HepG2 (cell line): Measurements from ENCODE around the gene MBOAT7. TPM values are rescaled to one million over a fixed set of nuclear protein-coding genes. Genes with fewer than 3 reads are reported as not detected.

ENCODE experiments used
- BRD4 ChIP-seq: sonication (generic); formaldehyde crosslinking; IDR thresholded peaks from 2 replicates; pipeline ENCODE4 v1.4.0; 2020; ENCODE audit warnings: missing genetic modification reagents
- IRF1 ChIP-seq: sonication (generic); formaldehyde crosslinking; IDR thresholded peaks from 2 replicates; pipeline ENCODE4 v1.4.0; 2020; ENCODE audit warnings: low read depth, mild to moderate bottlenecking, missing genetic modification reagents
- IRF9 ChIP-seq: sonication (generic); formaldehyde crosslinking; IDR thresholded peaks from 2 replicates; pipeline ENCODE4 v1.8.0; 2022; ENCODE audit warnings: missing genetic modification reagents, mild to moderate bottlenecking, borderline replicate concordance
- KLF13 ChIP-seq: sonication (generic); formaldehyde crosslinking; IDR thresholded peaks from 2 replicates; pipeline ENCODE4 v1.4.0; 2020; ENCODE audit warnings: mild to moderate bottlenecking, missing genetic modification reagents
- MBD4 ChIP-seq: IDR thresholded peaks from 2 replicates; pipeline ENCODE4 v1.6.1; 2012; ENCODE audit warnings: low read length, inconsistent platforms, borderline replicate concordance
- PRDM4 ChIP-seq: sonication (generic); formaldehyde crosslinking; IDR thresholded peaks from 2 replicates; pipeline ENCODE4 v1.9.0; 2021; ENCODE audit warnings: missing genetic modification reagents, borderline replicate concordance
- TRIM24 ChIP-seq: sonication (generic); formaldehyde crosslinking; IDR thresholded peaks from 2 replicates; pipeline ENCODE4 v1.8.0; 2022; ENCODE audit warnings: mild to moderate bottlenecking, missing genetic modification reagents
- ZBTB39 ChIP-seq: sonication (generic); formaldehyde crosslinking; IDR thresholded peaks from 2 replicates; pipeline ENCODE4 v1.5.0; 2020; ENCODE audit warnings: missing genetic modification reagents
- ZBTB7A ChIP-seq: sonication (generic); formaldehyde crosslinking; IDR thresholded peaks from 2 replicates; pipeline ENCODE4 v1.8.0; 2022; ENCODE audit warnings: mild to moderate bottlenecking, missing genetic modification reagents
- ZFP82 ChIP-seq: sonication (generic); formaldehyde crosslinking; IDR thresholded peaks from 2 replicates; pipeline ENCODE4 v1.5.1; 2020; ENCODE audit warnings: mild to moderate bottlenecking, missing genetic modification reagents, borderline replicate concordance
- ZNF10 ChIP-seq: sonication (generic); formaldehyde crosslinking; IDR thresholded peaks from 2 replicates; pipeline ENCODE4 v1.4.0; 2020; ENCODE audit warnings: mild to moderate bottlenecking, low read depth, missing genetic modification reagents, borderline replicate concordance
- ZNF124 ChIP-seq: sonication (generic); formaldehyde crosslinking; IDR thresholded peaks from 2 replicates; pipeline ENCODE4 v1.4.0; 2020; ENCODE audit warnings: missing genetic modification reagents
- ZNF260 ChIP-seq: sonication (generic); formaldehyde crosslinking; IDR thresholded peaks from 2 replicates; pipeline ENCODE4 v1.4.0; 2020; ENCODE audit warnings: missing genetic modification reagents, low read depth, mild to moderate bottlenecking, borderline replicate concordance
- ZNF296 ChIP-seq: sonication (generic); formaldehyde crosslinking; conservative IDR thresholded peaks from 2 replicates; pipeline ENCODE4 v1.5.0; 2020; ENCODE audit warnings: mild to moderate bottlenecking, missing genetic modification reagents
- ZNF34 ChIP-seq: sonication (generic); formaldehyde crosslinking; IDR thresholded peaks from 2 replicates; pipeline ENCODE4 v1.4.0; 2020; ENCODE audit warnings: mild to moderate bottlenecking, missing genetic modification reagents, borderline replicate concordance
- ZNF562 ChIP-seq: sonication (generic); formaldehyde crosslinking; IDR thresholded peaks from 2 replicates; pipeline ENCODE4 v1.8.0; 2022; ENCODE audit warnings: missing genetic modification reagents, borderline replicate concordance
- ZNF567 ChIP-seq: sonication (generic); formaldehyde crosslinking; IDR thresholded peaks from 2 replicates; pipeline ENCODE4 v1.8.1; 2023; ENCODE audit warnings: mild to moderate bottlenecking, missing genetic modification reagents, borderline replicate concordance
- ZSCAN31 ChIP-seq: sonication (generic); formaldehyde crosslinking; IDR thresholded peaks from 2 replicates; pipeline ENCODE4 v1.5.0; 2020; ENCODE audit warnings: low read depth, mild to moderate bottlenecking, missing genetic modification reagents
- polyA plus RNA-seq, 8 experiments: library from polyadenylated mRNA; depleted of rRNA in 3 of 8; stranded (reverse) in 7 of 8; unstranded in 1 of 8; fragments of >200 nt; fragmentation: Illumina TruSeq in 4 of 8; extraction: Trizol in 4 of 8; gene quantifications; 2 replicates each; pipeline versions ENCODE4 v1.2.1 to v1.2.3, GENCODE V29; 2011 to 2016; ENCODE audit warnings: low read depth in 4 of 8, missing spikeins in 1 of 8, mixed read lengths in 1 of 8; ENCODE audit not compliant: insufficient read depth in 1 of 8
- total RNA-seq, 5 experiments: library from RNA; depleted of rRNA; stranded (reverse); fragments of >200 nt; fragmentation: Illumina TruSeq; extraction: Trizol; gene quantifications; 2 replicates each; pipeline ENCODE4 v1.2.3, GENCODE V29; 2016; ENCODE audit warnings: low read depth in 1 of 5
- TF ChIP-seq, protein P1 (sequence below): sonication (generic); formaldehyde crosslinking; IDR thresholded peaks from 2 replicates; pipeline ENCODE4; 2020; ENCODE audit warnings: missing genetic modification reagents, mild to moderate bottlenecking, borderline replicate concordance

Gene MBOAT7
- total and polyA plus RNA-seq, 2 of the 13 experiments (the other 11 are each of a cell fraction or from before 2014, with no cell fraction given), result 22.2 to 25.5 TPM

DNA sequence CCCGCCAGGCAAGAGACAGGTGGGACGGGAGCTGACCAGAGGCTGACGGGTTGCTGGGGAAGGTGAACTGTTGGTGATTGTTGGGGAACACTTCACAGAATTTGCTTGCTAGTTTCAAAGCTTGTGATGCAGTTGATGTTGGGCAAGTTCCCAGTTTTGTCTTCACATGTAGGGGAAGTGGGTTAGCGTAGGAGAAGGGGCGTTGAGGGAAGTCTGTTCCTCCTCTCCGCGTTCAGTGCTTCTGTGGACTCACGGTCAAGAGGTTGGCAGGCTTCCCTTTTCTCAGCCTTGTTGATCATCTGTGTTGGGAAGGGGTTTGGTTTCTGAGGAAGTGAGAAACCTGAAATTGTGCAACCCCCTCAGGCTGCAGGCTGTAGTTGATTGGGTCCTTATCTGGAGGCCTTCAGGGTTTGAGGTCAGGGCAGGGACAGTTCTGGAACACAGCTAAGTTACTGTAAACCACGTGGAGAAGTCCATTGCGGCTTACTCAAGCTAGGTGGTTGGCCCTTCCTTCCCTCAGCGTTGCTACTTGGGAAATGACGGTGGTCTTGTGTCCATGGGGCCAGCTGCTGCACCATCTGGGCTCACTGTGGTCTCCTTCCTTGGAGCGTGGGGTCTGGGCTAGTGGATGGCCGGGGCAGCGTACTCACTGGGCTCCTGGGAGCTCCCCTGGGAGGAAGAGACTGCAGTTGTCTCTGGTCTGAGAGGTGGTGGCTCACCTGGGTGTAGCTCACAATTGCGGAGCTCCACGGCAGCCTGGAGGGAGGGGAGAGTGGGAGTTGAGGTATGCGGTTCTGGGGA is 18.8 kb upstream of the MBOAT7 start (continued):
- no peak for TF ChIP-seq ZNF296 (CRISPR knock-in tag)
- no peak for TF ChIP-seq ZNF562 (CRISPR knock-in tag)
- TF ChIP-seq MBD4, result 0 out of 2 replicates have a peak, but pooled peaks have one; percentile 46
- no peak for TF ChIP-seq ZNF10 (CRISPR knock-in tag)
- no peak for TF ChIP-seq ZNF124 (CRISPR knock-in tag)
- no peak for TF ChIP-seq ZBTB7A
- TF ChIP-seq ZNF260, result no peak
- no peak for TF ChIP-seq ZNF34 (CRISPR knock-in tag)
- TF ChIP-seq KLF13 (CRISPR knock-in tag), result no peak
- no peak for TF ChIP-seq ZNF567 (CRISPR knock-in tag)
- no peak for TF ChIP-seq TRIM24 (CRISPR knock-in tag)
- no peak for TF ChIP-seq BRD4 (CRISPR knock-in tag)
- no peak for TF ChIP-seq PRDM4 (CRISPR knock-in tag)
- no peak for TF ChIP-seq IRF9
- TF ChIP-seq ZFP82, result no peak
- no peak for TF ChIP-seq ZSCAN31 (CRISPR knock-in tag)
- no peak for TF ChIP-seq ZBTB39 (CRISPR knock-in tag)
- TF ChIP-seq IRF1 (CRISPR knock-in tag), result no peak
- TF ChIP-seq, protein P1, sequence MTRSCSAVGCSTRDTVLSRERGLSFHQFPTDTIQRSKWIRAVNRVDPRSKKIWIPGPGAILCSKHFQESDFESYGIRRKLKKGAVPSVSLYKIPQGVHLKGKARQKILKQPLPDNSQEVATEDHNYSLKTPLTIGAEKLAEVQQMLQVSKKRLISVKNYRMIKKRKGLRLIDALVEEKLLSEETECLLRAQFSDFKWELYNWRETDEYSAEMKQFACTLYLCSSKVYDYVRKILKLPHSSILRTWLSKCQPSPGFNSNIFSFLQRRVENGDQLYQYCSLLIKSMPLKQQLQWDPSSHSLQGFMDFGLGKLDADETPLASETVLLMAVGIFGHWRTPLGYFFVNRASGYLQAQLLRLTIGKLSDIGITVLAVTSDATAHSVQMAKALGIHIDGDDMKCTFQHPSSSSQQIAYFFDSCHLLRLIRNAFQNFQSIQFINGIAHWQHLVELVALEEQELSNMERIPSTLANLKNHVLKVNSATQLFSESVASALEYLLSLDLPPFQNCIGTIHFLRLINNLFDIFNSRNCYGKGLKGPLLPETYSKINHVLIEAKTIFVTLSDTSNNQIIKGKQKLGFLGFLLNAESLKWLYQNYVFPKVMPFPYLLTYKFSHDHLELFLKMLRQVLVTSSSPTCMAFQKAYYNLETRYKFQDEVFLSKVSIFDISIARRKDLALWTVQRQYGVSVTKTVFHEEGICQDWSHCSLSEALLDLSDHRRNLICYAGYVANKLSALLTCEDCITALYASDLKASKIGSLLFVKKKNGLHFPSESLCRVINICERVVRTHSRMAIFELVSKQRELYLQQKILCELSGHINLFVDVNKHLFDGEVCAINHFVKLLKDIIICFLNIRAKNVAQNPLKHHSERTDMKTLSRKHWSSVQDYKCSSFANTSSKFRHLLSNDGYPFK, result 0 out of 2 replicates have a peak, but pooled peaks have one; percentile 38
